EH (cell line): ENCODE data around the gene C9orf72.

Experiments used
- DNase-seq: peaks from one replicate; pipeline ENCODE4 v3.0.0-alpha.2; 2015; ENCODE audit warnings: low read depth

C9orf72 gene

DNA sequence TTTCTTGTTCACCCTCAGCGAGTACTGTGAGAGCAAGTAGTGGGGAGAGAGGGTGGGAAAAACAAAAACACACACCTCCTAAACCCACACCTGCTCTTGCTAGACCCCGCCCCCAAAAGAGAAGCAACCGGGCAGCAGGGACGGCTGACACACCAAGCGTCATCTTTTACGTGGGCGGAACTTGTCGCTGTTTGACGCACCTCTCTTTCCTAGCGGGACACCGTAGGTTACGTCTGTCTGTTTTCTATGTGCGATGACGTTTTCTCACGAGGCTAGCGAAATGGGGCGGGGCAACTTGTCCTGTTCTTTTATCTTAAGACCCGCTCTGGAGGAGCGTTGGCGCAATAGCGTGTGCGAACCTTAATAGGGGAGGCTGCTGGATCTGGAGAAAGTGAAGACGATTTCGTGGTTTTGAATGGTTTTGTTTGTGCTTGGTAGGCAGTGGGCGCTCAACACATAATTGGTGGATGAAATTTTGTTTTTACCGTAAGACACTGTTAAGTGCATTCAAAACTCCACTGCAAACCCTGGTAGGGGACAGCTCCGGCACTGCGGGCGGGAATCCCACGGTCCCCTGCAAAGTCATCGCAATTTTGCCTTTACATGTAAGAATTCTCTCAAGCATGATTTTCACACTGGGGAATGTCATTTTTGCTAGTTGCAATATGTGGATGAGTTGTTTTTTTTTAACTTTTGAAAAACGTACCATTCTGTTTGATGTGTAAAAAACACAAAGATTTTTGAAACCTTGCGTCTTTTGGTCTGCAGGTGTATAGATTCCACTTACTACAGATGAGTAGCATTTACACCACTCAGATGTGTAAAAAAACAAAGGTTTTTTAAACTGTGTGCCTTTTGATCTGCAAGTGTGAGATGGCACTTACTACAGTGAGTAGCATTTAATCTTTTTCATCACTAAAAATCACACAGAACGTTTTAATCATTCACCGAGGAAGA is 631 bp upstream of the C9orf72 start:
- DNase-seq = peak; percentile 98

DNA sequence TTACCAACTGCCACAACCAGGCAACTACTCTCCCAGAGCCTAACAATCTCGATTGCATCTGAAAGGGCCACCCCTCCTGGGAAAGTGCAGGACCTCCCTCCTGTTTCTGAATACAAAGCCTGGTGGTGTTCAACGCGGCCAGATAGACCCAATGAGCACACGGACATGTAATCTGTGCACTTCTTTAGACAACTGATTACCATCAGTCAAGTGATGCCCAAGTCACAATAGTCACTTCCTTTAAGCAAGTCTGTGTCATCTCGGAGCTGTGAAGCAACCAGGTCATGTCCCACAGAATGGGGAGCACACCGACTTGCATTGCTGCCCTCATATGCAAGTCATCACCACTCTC is 739 bp downstream of the C9orf72 start:
- DNase-seq = peak; percentile 52

DNA sequence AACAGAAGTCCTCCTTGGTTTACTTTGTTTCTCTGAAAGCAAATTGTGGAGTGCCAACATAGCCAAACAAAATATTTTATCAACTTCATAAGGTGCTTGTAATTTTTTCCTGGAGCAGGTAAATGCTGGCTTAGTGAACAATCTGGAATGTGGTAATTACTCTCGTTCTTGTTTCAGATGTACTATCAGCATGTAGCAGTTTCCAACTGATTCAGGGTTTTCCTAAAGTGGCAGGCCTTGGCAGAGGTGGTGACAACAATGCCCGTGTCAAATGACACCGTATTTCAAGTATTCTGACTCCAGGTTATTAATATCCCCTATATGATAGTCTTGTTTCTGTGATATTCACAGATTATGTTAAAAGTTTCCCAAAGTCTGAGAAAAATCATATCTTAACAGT is 1.2 kb downstream of the C9orf72 start:
- no peak for DNase-seq

DNA sequence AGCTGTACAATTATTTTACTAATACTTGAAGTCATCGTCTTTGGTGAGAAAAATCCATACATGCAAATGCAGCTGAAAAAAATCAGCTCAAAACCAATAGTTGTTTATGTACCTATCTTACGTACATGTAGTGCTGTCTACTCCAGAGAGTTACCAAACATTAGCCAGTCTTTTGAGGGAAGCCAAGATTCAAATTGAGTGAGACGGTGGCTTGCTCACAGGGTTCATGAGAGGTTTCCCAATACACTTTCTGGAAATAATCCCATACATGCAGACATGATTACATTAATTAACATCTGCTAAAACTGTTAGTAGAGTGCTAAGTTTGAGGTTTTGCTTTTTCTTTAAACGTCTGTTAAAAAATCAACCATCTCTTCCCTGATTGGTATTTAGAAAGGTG is 2.3 kb downstream of the C9orf72 start:
- no peak for DNase-seq

DNA sequence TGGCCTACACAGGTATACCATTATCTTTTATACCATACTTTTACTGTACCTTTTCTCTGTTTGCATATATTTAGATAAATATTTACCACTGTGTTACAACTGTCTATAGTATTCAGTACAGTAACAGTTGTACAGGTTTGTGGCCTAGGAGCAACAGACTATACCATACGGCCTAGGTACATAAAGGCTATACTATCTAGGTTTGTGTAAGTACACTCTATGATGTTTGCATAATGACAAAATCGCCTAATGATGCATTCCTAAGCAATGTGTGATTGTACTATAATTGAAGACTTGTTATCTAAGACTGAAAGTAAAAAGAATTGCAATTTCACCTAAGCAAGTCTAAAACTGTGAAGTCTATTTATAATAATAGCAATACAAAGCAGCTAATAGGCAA is 3.9 kb downstream of the C9orf72 start:
- DNase-seq = peak; percentile 1

DNA sequence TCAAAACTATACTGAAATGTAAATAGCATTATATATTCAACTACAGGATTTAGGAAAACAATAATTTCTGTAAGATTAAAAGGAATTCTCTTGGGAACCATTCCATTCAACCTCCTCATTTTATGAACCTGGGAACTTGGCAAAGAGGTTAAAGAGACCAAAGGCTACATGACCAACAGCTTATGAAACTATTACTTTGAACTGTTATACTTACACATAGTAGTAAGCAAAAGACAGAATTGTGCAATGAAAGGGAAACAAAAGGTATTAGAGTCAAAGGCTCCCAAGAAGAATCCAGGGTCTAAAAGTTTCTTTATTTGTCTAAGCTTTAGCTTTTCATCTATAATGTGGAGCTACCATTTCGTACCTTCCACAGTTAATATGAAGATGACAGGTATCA is 7.2 kb downstream of the C9orf72 start:
- DNase-seq = no peak

DNA sequence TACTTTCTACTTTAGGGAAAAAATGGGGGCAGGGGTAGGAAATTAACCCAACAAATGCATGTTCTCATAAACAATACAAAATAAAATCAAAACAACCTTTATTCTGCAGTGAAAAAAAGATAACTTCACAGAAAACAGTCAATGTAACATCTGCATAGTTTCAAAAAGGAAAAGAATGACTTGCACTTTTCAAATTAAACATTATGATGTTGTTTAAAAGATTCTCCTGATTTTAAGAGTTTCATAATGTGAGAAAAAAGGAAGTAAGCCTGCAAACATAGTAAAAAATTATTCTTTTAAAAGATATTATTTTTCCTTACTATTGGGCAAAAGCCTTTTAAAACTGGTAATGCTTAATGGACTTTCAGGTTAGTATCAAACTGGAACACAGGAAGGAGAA is 7.6 kb downstream of the C9orf72 start:
- no peak for DNase-seq

DNA sequence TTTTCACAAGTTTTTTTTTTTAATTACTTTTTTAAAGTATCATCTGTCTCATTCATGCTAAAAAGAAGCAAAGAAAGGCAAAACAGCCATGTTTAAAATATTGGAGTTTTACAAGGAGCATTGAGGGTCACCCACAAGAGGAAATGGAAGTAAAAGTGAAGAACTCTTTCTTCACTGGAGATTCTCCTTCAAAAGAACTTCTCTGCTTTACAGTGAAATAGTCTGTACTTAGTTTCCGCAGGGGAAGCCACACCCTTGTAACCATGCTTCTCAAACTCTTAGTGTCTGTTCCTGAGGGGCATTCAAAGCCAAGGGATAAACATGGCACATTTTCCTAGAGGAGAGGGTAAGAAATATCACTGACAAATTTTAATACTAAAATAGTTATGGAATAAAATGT is 8.6 kb downstream of the C9orf72 start:
- no peak for DNase-seq

DNA sequence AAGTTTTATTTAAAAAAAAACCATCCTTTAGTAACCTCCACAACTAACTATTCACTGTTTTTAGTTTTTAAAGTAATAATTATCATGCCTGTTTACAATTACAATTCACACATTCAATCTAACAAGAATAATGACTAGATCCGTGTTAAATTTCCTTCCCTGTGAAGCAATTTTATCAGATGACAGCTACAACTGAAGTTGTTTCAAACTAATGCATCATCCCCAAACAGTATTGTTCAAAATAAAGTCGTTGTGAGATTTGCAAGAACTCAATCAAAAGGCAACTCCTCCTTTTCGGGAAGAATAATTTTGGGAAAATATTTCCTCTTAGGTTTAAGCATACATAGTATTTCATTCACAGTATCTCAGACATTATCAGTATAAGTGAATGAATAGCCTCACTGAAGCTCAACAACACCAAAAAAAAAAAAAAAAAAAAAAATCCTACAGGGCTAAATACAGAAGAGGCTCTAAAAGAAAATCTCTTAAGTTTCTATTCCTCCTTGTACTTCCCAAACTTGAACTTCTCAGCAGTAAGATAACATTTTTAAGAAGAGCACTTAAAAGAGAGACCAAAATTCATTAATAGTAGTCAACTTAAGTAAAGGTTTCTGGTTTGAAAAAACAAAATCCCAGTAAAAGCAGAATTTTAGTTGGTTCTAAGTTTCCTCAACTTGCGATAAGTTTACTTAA is 9.4 kb downstream of the C9orf72 start:
- no peak for DNase-seq

DNA sequence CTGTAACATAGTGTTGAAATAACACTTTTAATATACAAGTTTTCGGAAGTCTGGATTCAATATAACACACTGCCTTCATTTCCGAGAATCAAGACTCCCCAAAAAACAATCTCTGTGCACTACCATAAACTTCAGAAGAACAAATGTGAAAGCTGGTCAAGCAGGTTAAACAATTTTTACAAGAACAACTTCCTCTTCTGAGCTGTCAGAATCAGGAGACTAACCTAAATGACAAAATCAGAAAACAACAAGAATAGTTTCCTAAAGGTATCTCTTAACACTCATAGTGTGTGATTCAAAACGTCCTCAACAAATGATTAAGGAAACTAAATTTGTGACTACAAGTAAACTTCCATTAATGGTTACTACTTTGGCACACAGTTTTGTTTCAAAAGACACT is 11.6 kb downstream of the C9orf72 start:
- no peak for DNase-seq

DNA sequence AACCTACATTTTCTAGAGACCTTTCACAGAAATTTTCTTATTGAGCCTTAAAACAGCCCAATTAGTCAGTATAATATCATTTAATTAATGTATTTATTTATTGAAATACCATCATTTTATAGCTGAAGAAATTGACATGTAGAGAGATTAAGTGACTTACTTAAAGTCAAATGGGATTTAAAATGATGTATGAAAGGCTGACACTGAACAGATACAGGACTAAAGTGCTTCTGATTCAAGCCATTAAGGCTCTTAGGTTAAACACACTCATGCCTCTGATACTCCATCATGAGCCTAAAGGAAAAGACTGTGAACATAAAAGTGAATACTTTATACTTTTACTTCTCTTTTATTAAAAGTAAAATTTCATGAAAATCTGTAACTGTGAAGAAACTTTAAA is 12.8 kb downstream of the C9orf72 start:
- DNase-seq = no peak

DNA sequence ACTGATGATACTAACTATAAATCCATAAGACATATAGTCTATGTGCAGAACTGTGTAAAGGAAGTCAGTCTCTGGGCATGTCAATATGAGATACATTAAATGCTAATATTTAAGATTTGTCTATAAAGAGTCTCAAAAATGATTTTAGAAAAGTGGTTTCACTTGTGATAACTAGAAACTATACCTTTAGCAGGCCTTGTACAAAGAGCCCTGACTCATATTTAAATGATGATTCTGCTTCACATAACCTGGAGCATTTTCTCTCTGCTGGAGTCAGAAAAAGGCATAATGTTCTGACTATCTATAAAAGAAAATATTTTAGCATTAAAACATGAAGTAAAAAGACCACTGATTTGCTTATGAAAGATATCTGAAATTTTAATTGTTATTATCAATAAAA is 15.0 kb downstream of the C9orf72 start:
- no peak for DNase-seq

DNA sequence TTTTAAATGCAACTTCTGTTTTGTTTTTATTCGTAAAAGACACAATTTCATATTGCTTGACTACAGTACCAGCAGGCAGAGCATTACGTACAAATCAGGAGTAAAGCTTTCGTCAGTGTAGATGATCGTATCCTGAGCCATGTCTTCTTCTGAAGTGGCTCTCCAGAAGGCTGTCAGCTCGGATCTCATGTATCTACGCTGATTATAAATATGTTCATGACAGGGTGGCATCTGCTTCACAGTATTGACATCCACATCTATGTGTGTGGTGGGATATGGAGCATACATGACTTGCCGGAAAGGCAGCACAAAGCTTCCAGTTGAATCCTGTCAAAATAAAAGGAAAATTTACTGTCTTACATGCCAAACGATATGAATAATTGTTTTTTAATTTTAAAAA is 16.8 kb downstream of the C9orf72 start:
- DNase-seq = no peak

DNA sequence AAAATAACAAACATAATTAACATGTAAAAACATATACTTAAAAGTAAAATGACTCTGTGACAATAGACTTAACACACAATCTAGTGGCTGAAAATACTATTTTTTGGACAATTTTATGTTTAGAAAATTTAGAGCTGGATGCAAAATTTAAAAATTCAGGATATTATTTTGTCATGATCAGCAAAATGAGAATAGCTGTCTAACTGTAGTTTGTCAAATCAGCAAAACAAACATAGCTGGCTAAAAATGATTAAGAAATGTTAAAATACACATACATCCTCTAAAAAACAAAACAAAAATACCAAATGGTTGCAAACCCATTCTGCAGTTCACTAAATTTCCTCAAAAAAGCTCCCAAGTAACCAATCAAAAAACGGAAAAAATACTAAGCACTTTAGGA is 18.6 kb downstream of the C9orf72 start:
- no peak for DNase-seq

DNA sequence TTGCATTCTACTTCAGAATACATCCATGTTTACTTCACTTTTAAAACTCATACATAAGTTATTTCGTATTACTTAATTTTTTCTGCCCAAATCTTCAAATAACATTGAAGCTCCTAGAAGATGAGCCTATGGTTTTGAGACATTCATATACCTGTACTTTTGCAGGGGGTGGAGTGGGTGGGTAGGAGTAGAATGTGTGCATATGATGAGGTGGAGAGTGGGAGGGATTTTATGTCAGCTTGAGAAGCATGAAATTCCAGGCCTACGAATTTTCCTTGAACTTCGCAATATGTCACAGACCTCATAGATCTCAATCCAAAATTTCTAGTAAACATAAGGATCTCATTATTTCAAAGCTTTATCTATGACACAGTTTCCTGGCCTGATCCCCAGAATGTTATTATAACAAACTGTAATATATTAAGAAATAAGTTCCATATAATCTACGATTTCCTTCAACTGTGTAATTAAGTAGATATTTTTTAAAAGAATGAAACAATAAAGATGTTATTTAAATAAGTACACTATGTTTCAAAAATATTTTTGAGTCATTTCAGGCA is 24.0 kb downstream of the C9orf72 start:
- DNase-seq = peak; percentile 21

DNA sequence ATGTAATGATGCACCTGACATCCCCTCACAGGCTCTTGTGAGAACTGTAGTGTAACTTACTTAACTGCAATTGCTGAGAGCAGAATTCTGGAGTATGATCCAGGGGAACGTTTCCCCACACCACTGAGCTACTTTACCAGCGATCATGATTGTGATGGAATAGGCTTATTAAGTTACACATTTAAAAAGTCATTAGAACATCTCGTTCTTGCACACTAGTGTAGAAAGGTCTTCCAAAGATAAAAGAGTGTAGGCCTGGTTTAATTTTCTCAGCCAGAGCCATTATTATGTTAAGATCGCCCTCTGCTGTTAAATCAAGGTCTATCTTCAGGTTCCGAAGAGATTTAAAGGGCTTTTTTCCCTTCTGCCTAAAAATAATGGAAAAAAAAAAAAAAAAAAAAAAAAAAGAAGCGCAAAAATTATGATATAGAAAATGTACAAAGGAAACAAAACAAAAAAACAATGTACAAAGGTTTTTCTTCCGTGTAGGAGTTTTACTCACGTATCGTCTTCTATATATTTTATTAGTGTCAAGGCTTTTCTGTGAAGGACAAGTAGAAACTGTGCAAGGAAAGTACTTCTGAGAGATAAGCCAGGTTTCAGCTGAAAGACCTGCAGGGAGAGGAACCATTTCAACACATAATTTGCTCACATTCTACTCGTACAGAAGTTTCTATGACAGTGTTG is 25.1 kb downstream of the C9orf72 start:
- peak; percentile 50 for DNase-seq

DNA sequence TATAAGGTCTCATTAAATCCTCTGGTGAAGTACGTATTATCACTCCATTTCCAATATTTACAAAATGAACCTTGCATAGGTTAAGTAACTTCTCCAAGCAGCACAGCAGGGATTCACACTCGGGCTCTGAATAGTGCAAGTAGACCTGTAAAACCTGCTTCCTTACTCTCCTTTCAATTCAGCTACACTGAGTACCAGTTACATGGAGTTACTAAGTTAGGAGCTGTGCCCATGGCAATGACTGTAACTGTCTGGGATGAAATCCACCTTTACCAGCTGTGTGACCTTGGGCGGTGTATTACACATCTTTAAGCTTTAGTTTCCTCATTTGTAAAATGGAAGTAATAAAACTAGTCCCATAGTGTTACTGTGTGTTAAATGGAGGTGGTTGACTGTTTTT is 27.8 kb downstream of the C9orf72 start:
- DNase-seq = no peak

DNA sequence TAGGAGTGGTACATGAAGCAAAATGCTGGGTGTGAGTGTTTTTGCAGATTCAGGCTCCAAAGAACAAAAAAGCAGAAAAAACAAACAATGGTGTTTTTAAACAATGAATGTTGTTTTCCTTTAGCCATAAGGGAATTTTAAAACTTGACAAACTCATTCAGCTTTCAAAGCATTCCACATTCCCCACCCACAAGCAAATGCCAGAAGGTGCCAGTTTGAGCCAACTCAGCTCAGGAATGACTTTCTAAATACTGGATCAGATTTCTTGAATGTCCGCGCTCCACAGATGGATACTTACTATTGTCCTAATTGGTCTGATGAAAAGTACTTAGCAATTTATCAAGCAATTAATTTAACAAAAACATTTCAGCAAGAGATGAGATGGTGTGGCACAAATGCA is 30.8 kb downstream of the C9orf72 start:
- peak; percentile 11 for DNase-seq

DNA sequence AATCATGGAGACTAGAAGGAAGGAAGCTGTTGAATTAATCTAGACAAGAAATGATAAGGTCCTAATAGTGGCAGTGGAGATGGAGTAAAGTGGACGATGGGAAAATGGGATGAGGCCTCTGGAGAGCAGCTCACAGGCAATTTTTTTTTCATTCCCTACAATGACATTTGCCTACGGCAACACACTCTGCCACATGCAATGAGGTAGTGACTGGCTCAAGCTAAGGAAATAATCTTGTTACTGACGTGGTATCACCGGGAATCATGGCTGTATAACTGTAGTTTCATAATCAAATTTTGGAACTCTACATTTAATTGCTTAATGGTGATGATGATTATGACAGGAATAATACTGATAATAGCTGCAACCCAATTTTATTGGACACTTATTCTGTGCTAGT is 31.5 kb downstream of the C9orf72 start:
- DNase-seq = no peak

DNA sequence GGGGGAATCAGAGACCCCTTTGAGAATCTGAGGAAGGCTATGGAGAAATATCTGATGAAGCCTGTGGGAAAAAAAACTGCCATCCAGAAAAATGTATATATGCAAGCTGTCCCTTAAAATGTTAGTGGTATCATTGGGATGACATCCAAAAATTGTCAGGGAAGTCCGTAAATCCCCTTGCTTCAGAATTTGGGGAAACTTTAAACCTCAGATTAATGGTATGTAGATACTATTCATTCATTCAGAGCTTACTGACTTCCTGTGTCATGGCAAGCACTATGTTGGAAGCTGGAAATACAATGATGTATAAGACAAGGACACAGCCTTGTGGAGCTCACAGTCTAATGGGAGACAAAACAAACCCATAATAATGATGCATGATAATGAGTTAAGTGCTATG is 32.8 kb downstream of the C9orf72 start:
- DNase-seq = peak; percentile 35

DNA sequence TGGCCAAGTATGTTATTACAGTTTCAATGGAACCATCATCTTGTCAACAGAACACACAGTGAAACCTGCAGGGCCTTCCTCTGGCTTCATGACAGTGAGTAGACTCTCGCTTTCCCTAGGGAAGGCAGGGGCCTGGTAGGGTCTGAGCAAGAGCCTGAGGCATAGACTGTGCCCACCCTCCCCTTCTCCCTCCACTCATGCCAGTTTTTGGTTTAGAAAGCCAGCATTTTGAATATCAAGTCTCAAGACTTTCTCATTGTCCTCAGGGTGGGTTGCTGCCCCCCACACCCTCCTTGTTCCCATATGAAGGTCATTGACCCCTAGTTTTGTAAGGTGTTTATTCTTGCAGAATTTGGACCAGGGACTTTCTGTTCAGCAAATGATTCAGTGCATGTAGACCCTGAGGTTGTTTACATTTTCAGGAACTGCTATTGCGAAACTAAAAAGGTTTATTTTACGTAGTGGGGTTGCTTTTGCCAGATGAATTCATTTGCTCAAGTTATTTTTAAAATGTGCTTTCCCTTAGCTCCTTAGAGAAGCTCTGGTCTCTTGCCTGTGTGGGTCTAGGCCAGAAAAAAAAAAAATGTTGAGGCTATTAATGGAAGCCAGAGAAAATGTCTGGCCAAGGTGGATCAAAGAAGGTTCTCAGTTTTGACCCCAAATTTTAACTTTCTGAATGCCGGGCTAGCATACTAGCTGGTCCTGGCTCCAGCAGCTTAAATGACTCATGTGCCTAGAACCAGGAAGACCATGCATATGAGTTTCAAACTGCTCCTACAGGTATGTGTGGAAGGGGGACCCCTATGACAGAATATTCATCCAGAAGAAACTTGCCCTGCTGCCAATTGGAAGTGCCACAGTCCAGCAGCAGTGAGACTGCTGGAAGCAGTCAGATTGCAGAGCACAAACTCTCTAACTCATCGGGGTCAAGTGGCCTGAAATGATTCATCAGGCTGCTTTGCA is 33.5 kb downstream of the C9orf72 start:
- DNase-seq = peak; percentile 58
